IPS DF 19.7 (cell line): ENCODE results near the gene EXTL1.

Experiments used
- DNase-seq: peaks from one replicate; pipeline ENCODE4 v3.0.0-alpha.2; 2013; ENCODE audit warnings: low read depth, low spot score

Gene EXTL1

DNA sequence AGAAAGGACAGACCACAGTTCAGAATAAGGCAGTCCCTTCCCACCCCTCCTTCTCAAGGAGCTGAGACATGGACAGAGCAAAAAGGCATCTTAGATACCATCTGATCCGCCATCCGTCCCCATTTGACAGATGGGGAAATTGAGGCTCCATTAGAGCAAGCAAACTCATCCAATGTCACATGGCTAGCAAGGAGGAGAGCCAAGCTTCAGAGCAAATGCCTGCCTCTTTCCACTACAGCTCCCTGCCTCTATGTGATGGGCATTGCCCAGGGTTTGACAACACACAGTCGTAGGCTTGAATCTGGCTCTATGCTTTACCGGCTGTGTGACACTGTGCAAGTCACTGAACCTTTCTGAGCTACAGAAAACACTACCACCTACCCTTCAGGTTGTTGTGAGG, 20.4 kb downstream of the EXTL1 start:
- no peak for DNase-seq

DNA sequence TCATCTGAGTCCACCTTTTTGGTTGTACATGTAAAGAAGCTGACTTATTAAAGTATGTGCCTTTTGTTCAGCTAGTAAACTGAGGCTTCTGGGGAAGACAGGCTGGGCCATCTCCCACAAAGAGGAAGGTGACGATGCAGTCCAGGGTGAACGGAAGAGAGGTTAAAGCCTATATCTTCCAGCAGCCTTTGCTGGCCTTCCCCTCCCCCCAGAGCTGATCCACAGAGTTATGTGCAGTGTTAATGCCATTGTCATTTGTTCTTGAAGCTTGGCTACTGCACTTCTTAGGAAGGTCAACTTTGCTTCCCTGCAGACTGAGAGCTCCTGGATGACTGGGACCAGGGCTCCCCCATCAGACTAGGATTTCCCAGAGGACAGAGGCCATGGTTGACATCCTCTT, 22.2 kb downstream of the EXTL1 start:
- DNase-seq: no peak

DNA sequence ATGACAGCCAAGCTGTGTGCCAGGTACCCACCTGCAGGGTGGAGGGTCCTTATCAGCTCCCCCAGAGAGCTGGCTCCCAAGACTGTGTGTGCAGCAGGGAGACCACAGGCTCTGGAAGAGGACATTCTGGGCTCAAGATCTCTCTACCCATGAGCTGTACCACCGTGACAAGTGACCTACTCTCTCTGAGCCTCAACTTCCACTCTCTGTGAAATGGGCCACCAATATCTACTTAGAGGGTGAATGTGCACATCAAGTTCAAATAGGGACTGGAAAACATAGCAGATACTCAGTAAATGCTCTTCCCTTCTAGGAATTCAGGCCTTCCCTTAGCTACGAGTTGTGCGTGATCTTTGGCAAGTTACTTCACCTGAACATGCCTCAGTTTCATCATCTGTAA, 22.8 kb downstream of the EXTL1 start:
- DNase-seq: no peak

DNA sequence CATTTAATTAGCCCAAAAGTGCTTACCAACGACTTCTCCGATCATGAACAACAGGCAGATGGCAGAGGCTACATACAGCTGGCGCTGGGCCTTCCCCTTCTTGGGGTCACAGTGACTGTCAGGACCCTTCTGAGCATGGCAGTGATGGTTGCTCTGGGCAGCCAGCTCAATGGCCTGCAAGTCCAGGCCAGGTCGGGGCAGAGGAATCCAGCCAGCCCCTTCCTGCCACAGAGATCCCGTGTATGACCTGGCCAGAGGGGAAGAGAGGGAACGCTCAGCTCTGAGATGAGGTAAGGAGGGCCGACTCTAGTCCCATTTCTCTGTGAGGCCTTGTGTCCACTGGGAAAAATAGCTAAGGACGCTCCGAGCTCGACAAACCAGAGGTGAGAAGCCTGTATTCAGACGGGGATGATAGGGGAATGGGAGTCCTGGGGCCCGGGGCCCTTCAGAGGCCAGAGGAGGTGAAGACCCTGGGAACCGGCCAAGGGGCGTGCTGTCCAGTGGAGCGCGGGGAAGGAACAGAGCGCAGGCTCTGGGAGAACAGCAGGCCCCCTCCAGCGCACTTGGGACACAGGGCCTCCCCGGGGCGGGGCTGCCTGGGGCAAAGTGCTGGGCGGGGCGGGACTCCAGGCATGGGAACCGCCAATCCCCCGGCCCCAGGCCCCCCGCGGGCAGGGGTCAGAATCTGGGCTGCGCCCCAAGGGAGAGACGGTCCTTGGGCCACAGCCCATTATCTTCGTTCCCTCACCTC, 23.6 kb downstream of the EXTL1 start:
- no peak for DNase-seq

DNA sequence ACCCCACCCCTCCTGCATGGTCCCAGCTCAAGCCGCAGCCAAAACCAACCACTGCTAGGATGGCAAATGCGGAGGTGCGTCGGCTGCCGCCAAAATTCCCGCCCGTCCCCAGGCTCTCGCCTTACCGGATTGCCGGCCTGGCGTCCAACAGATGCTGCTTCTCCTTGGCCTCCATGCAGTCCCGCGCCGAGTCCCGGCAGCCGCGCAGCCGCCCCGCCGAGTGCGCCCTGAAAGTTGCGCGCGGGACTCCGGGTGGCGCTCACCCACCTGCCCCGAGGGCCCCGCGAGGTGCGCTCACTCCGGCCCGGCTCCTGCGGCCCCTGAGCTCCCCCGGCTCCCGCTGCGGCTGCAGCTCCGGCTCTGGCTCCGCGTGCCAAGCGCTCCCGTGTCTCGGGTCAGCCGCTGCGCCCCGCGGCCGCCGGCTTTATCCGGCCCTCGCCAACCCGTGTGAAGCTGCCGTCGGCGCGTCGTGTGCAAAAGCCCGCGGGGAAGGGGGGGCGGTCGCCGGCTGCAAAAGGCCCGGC, 24.2 kb downstream of the EXTL1 start, which contains the start of gene SLC30A2:
Gene SLC30A2 (minus strand): TSS at position 397 of the 524 bp plus-strand sequence. CDS start 222 bp downstream, at position 175.
- DNase-seq: no peak

DNA sequence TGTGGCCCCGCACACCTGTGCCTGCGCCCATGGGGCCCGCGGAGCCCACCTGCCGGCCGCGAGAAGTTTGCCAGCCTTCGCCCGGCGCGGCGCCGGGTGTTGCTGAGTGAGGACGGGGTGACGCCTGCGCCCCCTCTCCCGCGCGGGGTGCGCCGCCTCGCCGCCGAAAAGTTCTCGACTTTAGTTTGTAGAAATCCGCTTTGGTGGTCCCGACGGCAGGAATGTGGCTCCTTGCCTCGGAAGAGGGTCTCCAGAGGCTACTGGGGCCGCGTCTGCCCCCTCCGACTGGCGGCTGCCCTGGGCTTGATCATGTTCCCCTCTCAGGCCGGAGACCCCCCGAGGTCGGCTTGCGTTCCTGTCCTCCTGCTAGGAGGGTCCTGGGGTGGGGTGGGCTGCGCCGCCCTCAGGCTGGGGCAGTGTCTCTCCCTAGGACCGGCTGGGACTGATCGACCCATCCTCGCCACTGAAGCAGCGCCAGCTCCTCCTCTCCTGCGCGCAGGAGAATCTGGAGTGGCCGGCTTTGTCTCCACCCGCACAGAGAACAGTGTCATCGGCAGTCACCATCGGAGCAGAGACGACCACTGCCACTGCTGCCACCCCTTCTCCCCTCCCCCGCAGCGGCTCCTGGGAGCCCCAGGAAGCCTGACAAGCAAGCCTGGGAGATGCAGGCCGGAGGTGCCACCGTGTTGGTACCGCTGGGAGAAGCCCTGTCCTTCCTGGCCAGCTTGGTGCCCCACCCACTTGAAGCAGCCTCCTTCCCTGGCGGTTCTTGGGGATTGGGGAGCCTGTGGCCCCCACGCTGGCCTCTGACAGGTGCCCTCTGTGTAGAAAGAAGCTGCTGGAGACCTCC, 24.9 kb downstream of the EXTL1 start:
- no peak for DNase-seq

DNA sequence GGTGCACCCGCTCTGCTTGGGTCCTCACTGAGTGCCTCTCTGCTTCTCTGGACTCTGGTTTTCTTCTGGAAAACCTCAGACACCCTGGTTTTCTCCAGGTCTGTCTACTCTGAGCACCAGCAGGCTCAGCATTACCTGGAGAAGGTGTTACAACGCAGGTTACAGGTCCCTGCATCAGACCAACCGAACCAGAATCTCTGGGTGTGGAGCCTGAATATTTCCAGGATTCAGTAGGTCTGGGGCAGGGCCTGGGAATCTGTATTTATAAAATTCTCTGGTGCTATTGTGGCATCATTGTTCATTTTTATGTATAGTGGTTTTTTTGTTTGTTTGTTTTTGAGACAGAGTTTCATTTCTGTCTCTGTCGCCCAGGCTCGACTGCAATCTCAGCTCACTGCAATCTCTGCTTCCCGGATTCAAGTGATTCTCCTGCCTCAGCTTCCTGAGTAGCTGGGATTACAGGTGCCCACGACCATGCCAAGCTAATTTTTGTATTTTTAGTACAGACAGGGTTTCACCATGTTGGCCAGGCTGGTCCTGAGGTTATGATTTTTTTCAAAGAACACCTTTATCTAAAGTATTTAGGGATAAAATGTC, 25.8 kb downstream of the EXTL1 start:
- DNase-seq: no peak

DNA sequence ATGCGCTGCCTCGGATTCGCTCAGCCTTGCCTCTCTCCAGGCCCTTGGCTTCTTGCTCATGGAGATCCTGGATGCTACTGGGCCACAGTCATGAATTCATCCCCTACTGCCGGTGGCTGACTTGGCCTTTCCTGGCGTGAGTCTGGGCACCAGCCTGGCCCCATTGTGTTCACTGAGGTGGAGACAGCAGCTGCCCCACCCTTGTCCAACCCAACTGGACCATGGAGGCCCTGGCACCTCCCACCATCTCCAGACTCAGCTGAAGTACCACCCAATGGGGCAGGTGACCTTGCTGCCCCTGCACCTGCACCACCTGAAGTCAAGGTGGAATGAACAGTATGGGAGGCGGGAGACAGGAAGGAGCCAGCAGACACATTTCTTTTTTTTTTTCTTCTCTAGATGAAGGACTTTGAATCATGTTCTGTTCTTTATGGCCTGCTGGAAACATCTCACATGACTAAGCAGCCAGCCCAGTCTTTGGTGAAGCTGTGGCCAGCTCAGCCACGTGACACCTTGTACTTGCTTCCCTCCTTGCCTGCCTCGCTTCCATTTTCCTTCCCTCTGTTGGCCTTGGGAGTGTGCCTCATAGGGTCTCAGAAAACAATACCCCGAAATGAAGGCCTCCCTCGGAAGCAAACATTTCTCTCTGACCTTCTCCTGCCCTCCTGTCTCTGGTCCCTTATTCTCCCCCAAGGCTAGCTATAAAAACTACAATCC, 28.1 kb downstream of the EXTL1 start:
- DNase-seq: no peak

DNA sequence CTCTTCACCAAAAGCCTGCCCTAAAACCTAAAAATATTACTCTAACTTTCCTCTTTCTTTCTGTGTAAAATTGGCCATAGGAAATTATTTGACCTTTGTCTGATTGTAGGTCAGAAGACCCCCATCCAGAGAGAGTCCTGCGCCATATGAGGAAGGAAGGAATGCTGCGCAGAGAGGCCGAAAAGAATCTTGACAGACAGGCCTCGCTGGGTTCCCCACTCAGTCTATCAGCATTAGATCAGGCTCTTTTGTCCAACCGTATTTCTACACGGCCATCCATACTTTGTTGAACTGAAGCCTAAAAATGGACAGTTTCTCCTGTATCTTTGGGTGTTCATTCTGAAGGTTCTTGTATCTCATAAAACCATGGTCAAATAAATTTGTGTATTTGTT, 28.7 kb downstream of the EXTL1 start:
- DNase-seq: no peak

DNA sequence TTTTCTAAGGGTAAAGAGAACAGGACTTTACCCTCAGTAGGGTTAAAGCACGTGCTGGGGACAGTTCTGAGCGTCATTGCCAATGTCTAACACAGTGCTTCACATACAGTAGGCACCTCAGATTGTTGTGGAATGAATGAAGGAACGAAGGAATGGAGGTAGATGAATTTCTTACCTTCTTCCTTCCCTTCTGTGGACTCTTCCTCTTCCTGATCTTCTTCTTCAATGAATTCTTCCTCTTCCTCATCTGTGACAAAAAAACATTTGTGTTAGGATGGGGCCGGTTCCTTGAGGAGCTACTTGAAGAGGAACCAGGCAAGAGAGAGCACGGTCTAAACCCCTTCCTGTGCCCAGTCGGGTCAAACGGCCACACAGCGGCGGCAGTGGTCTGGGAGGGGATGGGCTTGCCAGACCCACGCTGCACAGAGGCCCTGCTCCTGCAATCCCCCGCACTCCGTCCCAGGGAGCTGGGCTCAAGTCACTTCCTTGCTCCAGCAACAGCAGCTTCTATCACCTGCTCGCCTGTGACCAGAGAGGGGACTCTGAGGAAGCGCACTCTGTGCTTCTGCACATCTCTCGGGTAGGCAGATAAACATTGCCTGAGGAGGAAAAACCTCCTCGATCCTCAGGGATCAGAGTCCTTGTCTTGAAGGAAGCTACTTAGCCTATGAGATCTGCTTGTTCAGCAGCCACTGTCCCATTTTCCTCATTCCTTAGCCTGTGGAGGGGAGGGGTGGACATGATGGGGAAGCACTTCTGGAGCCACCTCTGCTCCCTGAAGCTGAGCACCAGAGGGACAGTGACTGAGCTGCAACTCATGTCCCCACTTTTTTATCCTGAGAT, 32.4 kb downstream of the EXTL1 start:
- DNase-seq: no peak

DNA sequence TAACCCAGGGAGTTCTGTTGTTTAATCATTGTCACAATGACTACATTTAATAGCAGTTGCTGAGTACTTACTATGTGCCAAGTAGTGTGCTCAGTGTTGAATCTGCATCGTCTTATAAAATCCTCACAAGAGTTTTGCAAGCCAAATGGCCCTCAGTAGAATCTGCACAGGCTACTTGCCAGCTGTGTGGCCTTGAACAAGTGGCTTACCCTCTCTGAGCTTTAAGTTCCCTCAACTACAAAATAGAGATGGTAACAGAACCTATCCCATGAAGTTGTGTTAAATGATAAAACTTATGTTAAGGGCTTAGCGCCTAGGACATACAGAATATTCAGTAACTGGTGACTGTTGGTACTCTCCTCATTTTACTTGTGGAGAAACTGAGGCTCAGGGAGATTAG, 33.5 kb downstream of the EXTL1 start:
- no peak for DNase-seq

DNA sequence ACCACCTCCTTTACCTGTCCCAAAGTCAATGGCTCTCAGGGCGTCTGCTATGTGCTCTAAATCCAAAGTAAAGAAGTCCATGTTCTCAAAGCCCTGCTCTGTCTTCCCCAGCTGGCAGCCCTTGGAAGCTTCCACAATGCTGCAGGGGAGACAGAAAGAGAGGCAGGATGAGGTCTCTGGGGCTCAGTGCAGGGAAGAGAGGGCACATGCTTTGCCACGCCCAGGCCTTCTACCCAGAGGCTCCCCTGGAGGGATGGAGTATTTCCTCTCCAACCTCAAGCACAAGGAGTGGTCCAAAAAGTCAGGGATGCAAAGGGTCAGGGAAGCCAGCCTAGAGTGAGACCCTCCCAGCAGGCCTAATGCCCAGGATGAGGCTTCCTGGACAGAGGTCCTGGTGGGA, 35.6 kb downstream of the EXTL1 start:
- no peak for DNase-seq

DNA sequence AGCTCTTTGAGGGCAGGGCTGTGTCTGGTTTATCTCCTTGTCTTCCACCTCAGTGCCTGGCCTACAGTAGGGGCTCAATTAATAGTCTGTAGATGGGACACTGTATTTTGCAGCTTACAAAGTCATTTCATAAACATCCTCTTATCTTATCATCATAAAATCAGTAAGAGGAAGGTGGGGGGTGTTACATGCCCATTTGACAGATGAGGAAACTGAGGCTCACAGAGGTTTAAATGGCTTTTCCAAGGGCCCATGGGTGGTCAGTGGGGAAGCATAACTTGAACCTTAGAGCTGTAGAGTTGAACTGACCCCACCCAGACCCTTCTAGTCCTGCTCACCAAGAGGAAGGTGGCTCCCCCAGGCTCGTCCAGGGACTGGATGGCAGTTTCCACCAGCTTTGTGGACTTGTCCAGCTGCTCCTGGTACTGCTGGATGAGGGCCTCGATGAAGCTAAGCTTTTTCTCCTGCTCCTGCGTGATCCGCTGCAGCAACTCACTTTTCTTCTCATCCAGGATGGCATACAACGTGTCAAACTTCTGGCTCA, 36.5 kb downstream of the EXTL1 start:
- DNase-seq: no peak

DNA sequence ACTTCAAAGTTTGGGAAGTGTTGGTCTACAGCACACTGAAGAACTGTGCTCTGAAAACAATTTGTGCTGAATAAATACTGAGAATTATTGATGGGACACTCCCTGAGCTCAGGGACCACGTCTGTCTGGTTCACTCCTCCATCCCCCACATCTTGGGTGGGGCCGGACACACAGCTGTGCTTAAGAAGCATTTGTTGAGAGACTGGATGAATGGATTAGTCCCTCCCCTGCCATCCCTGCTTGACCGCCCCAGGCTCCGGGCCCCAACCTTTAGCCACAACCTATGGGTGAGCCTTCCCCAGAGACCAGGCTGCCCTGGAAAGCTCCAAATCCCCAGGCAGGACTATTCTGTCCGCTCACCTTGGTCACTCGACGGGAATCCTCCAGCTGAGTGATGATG, 38.3 kb downstream of the EXTL1 start:
- no peak for DNase-seq

DNA sequence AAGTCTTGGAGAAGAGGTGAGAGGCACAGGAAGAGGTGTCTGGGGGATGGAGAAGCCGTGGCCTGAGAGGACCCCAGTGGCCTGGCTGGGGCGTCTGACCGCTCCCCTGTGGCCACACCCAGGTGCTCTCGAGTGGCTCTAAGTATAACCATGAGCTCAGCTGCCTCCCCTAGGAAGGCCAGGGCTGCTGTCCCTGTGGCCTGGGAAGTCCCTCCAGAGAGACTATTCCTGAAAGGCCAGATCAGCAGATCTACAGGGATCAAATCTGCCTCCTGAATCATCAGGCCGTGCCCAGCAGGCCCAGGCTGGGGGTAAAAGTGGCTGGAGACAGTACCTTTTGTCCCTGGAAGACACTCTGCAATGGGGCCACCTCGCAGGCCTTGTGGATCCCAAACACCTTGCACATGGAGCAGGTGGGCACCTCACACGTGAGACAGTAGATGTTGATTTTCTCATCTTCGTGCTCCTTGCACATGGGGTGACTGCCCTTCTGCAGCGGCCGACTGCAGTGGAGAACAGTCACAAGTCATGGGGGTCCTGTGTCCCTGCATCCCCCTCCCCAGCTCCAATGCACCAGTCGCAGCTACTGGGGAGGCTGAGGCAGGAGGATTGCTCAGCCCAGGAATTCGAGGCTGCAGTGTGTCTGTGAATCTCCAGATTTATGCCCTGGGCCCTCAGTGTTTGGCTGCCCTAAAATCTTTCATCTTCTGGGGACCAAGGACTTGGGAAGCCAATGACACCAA, 39.4 kb downstream of the EXTL1 start:
- DNase-seq: no peak

DNA sequence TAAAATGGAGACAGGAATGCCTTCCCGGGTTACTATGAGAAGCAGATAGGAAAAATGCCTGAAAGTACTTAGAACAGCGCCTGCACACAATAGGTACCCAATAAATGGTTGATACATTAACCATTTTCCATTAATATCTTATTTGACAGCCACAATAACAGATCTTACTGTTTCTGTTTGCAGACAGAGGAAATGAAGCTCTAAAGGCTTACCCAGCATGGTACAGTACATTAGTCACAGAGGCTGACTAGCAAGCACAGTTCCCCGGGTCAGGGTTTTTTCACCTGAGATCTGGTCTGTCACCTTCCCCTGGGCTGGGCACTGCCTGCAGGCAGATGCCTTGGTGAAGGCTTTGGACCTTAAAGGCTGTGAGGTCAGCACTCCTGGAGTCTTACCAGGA, 43.0 kb downstream of the EXTL1 start:
- no peak for DNase-seq

DNA sequence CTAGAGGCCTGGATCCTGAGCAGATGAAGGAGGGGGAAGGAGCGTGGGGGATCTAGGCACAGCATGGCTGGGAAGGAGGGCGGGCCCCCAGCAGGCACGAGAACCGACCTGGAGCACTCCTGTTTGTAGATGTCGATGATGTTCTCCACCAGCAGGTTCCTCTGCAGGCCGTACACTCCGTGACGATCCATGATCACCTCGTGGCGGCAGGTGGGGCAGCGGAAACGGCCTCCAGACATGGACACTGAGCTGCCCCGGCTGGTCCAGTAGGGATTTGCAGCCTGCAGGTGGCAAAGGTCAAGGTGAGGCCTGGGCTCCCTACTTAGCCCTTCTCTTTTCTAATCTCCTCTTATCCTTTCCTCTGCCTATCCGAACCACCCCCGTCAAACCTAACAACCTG, 44.6 kb downstream of the EXTL1 start:
- DNase-seq: no peak

DNA sequence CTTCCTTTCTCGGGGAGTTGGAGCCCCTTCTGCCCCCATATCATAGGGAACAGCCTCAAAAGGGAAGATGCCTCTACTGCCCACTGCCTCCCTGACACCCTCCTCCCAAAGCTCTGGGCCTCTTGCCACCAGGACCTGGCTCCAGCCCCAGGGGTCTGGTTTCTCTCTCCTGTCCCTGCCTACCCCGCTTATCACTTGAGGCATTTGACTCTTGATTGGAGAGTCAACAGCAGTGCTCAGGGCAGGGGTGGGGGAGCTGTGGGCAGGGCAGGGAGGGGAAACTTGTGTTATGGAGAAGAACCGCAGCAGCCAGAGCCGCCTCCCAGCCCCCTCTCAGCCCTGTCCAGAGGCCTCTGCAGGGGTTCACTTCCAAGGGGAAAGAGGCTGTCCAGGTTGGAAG, 45.3 kb downstream of the EXTL1 start:
- DNase-seq: no peak

DNA sequence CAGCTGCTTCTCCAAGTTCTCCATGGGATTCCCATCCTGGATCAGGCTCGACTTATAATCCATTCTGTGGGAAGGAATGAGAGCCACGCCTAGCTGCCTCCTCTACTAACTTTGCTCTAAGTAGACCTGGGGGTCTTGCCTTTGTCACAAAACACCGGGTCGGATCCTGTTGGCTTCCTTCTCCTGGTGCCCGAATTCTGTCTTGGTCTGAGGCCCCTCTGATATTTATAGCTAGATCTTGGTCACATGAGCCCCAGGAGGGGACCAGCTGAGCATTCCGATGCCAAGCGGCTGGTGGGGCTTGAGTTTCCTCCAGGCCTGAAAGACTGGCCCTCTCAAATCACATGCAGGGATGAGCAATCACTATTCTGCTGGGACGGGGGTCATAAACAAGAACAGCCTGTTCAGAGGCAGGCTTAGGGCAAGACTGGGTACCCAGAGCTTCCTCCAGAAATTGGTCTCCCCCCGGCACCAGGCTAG, 45.9 kb downstream of the EXTL1 start, which contains the start of gene TRIM63:
Gene TRIM63 (minus strand): TSS at position 199 of the 480 bp plus-strand sequence. CDS start 136 bp downstream, at position 63.
- no peak for DNase-seq

DNA sequence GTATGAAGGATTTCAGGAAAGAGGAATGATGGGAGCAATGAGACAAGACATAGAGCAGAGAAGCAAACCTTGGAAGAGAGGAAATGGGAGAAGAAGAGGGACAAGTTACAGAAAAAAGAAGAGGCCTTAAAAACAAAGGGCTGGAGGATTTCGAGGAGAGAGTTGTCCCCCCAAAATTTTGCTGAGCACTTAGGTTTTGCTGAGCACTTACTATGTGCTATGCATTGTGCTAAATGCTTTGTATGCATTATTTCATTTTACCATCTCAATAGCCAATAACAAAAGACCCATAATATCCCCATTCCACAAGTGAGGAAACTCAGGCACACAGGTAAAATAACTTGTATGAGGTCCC, 48.3 kb downstream of the EXTL1 start:
- DNase-seq: no peak
